Calu3 (cell line): ENCODE results near the gene TMEM82. TPM values are rescaled to one million over a fixed set of nuclear protein-coding genes. Genes with fewer than 3 reads are reported as not detected.

Source experiments
- BruUV-seq: library from RNA; stranded (reverse); fragments of 400-500 nt; replicated peaks from 2 replicates; lab custom pipeline; 2021; lab: Mats Ljungman, UMichigan
- CTCF ChIA-PET: fragments of 300-600 bp; sonication (Branson Sonifier 250); formaldehyde crosslinking; loops from one replicate; lab custom pipeline; 2022; ENCODE audit warnings: antibody characterized with exemption; lab: Charles Lee
- DNase-seq: peaks from one replicate; pipeline ENCODE4 v3.0.0; 2022
- H3K27ac Mint-ChIP-seq: one replicate; pipeline ENCODE4 v1.8.0; 2022; ENCODE audit warnings: mixed read lengths; ENCODE audit not compliant: unreplicated experiment
- H3K27me3 Mint-ChIP-seq: one replicate; pipeline ENCODE4 v1.8.0; 2022; ENCODE audit warnings: mixed read lengths; ENCODE audit not compliant: unreplicated experiment
- H3K36me3 Mint-ChIP-seq: one replicate; pipeline ENCODE4 v1.8.0; 2022; ENCODE audit warnings: mild to moderate bottlenecking, moderate library complexity, mixed read lengths; ENCODE audit not compliant: insufficient read depth, unreplicated experiment
- H3K4me1 Mint-ChIP-seq: one replicate; pipeline ENCODE4 v1.8.0; 2022; ENCODE audit warnings: mild to moderate bottlenecking, low read depth, mixed read lengths; ENCODE audit not compliant: unreplicated experiment
- H3K4me3 Mint-ChIP-seq: one replicate; pipeline ENCODE4 v1.8.0; 2022; ENCODE audit warnings: mild to moderate bottlenecking, low read depth, moderate library complexity, mixed read lengths; ENCODE audit not compliant: unreplicated experiment
- H3K9me3 Mint-ChIP-seq: one replicate; pipeline ENCODE4 v1.8.0; 2022; ENCODE audit warnings: low read depth, mixed read lengths; ENCODE audit not compliant: unreplicated experiment
- intact Hi-C: fragments of 100-400 bp; cut with micrococcal nuclease; formaldehyde crosslinking; loops from one replicate; pipeline ENCODE4 v1.10.0; 2022; ENCODE audit not compliant: unreplicated experiment
- total RNA-seq: library from RNA; stranded (reverse); gene quantifications from 2 replicates; pipeline ENCODE4 v1.2.3, GENCODE V29; 2022
- TF ChIP-seq, protein P1 (sequence below): fragments of 200-600 bp; IDR thresholded peaks from one replicate; pipeline ENCODE4 v1.8.0; 2022; ENCODE audit warnings: antibody characterized with exemption; ENCODE audit not compliant: unreplicated experiment

TMEM82 gene
- total RNA-seq, 1 experiment from 2014 or later: not detected

DNA sequence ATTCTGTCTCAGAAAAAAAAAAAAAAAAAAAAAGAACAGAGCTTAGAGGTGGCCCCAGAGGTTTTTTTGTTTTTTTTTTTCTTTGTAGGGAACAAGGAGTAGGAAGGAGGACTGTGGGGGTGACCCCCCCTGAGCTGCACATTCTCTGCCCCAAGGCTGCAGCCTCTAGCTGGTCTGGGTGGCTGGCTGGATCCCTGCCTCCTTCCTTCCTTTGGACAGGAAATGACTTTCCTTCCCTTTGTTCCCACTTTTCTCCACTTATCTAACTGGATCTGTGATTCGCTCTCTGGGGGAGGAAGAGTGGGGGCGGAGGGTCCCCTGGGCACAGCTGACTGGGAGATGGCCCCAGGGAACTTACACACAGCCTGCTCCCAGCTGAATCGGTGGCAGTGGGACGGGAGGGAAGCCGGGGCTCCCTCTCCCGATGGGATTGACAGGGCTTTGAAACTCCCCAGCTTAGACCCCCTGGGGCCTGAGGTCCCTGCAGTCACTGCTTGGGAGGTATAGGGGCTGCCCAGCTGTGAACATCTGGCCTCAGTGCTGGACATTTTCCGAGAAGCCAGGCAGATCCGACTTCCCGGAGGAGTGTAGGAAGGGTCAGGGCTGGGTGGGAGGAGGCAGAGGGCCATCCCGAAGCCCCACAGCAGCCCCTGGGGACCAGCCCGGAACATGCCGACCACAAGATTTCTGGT, 18.4 kb downstream of the TMEM82 start:
- Mint-ChIP-seq H3K27me3 (no peaks in the 10 kb centered on the region), H3K4me3 (no peak overlapping the region), H3K27ac (no peak overlapping the region), H3K36me3 (peaks cover 19% of the 10 kb centered on the region), H3K4me1 (peaks cover 20% of the 10 kb centered on the region), H3K9me3 (no peaks in the 10 kb centered on the region)
- no TSS peak for BruUV-seq
- CTCF ChIA-PET: no interaction called here
- intact Hi-C loops: no loop called here
- DNase-seq: no peak
- TF ChIP-seq, protein P1, sequence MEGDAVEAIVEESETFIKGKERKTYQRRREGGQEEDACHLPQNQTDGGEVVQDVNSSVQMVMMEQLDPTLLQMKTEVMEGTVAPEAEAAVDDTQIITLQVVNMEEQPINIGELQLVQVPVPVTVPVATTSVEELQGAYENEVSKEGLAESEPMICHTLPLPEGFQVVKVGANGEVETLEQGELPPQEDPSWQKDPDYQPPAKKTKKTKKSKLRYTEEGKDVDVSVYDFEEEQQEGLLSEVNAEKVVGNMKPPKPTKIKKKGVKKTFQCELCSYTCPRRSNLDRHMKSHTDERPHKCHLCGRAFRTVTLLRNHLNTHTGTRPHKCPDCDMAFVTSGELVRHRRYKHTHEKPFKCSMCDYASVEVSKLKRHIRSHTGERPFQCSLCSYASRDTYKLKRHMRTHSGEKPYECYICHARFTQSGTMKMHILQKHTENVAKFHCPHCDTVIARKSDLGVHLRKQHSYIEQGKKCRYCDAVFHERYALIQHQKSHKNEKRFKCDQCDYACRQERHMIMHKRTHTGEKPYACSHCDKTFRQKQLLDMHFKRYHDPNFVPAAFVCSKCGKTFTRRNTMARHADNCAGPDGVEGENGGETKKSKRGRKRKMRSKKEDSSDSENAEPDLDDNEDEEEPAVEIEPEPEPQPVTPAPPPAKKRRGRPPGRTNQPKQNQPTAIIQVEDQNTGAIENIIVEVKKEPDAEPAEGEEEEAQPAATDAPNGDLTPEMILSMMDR: no peak

DNA sequence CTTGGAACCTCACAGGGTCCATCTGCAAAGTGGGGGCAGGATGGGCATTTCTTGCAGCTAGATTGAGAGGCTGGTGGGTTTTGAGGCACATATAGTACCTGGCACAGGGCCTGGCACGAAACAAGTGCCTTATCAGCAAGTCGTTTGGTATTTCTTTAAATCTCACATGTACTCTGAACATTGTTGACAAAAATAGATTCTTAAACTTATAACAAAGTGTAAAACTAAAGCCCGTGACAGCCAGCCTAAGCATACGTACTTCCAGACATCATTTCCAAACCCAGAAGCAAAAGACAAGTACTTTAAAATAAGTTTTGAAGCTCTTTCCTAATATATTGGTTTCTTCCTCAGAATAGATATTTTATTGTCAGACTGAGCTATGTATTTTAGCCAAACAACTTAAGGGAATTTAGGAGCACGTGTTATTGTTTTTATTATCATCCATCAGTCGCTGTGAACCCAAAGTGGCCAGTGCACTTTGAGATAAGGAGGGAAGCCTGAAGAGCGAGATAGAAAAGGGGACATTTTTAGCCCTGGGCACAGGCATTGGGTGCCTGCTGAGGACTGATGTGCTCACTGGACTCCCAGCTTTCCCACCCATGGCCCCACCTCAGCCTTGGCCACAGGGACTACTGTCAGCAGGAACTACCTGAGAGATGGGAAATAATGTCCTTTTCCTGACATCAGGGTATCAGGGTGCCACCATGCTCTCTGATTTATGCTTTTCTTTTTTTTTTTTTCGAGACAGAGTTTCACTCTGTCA, 19.2 kb downstream of the TMEM82 start:
- CTCF ChIA-PET: no interaction called here
- BruUV-seq: no TSS peak
- intact Hi-C loops: no loop called here
- no peak overlapping the region for H3K27ac Mint-ChIP-seq
- peaks cover 20% of the 10 kb centered on the region for H3K36me3 Mint-ChIP-seq
- H3K4me3 Mint-ChIP-seq: no peak overlapping the region
- H3K9me3 Mint-ChIP-seq: no peaks in the 10 kb centered on the region
- no peaks in the 10 kb centered on the region for H3K27me3 Mint-ChIP-seq
- no peak for DNase-seq
- peaks cover 12% of the 10 kb centered on the region for H3K4me1 Mint-ChIP-seq
- TF ChIP-seq, protein P1: no peak

DNA sequence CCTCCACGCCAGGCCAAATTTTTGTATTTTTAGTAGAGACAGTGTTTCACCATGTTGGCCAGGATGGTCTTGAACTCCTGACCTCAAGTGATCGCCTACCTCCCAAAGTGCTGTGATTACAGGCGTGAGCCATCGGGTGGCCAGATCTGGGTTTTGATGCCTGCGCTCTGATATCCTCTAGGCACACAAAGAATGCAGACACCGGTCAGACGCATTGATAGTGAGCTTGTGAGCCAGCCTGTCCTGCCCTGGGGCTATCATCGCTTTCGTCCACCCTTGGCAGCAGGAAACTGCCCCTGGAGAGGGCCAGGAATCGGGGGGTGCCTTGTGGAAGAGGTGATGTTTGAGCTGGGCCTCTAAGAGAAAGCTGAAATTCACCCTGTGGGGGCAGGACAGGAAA, 20.2 kb downstream of the TMEM82 start:
- BruUV-seq: no TSS peak
- no peak for DNase-seq
- CTCF ChIA-PET: no interaction called here
- Mint-ChIP-seq H3K27me3 (no peaks in the 10 kb centered on the region), H3K36me3 (peaks cover 15% of the 10 kb centered on the region), H3K27ac (no peak overlapping the region), H3K9me3 (no peaks in the 10 kb centered on the region), H3K4me1 (peaks cover 12% of the 10 kb centered on the region), H3K4me3 (no peak overlapping the region)
- intact Hi-C loops: no loop called here
- TF ChIP-seq, protein P1: no peak

DNA sequence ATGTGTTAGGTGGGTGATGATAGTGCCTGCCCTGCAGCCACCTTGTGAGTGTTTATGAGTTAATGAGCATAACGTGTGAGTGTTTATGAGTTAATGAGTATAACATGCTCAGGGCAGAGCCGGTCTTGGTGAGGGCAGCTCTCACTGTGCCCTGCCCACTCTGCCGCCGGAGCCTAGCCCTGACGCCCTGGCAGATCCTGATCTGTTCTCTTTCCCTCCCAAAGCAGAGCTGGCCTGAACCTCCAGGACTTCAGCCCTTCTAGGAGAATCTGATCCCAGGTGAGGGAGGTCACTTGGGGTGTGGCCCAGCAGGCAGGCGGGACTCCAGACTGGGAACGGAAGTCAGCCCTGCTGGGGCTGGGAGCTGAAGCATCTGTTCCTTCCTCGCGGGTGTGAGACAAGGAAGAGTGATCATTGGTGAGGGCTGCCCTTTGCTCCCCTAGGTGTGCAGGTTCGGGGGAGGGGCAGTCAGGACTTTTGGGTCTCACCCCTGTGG, 22.0 kb downstream of the TMEM82 start:
- no peak for DNase-seq
- intact Hi-C loops: no loop called here
- Mint-ChIP-seq H3K9me3 (no peaks in the 10 kb centered on the region), H3K27me3 (no peaks in the 10 kb centered on the region), H3K4me1 (peaks cover 12% of the 10 kb centered on the region), H3K4me3 (no peak overlapping the region), H3K27ac (peak overlapping the region; percentile 50), H3K36me3 (peaks cover 15% of the 10 kb centered on the region)
- no TSS peak for BruUV-seq
- CTCF ChIA-PET: no interaction called here
- TF ChIP-seq, protein P1: no peak
